HG03558 (cell line): ENCODE results near the gene PUSL1.
A peak's percentile ranks its signal among the peaks of the same experiment; 100 is the strongest.
"Not testable (repeated sequence)": the region's sequence is repeated elsewhere in the genome, so short reads cannot be mapped to it uniquely, and the experiment has no call there.

Source experiments
- ATAC-seq: cut with Tn5 transposase; IDR thresholded peaks from one replicate; pipeline ENCODE4 v1.9.1; 2021; ENCODE audit warnings: moderate number of reproducible peaks; ENCODE audit not compliant: unreplicated experiment; ENCODE audit errors: extremely low read depth

PUSL1 gene

GRCh38 chr1:1307261-1307922 is 1.0 kb upstream of the PUSL1 start:
- ATAC-seq: peak; percentile 3

- no peak for ATAC-seq
Observed at GRCh38 chr1:1308756-1309250, 406 bp downstream of the PUSL1 start.

- ATAC-seq: no peak
Observed at GRCh38 chr1:1309251-1310108, 1.1 kb downstream of the PUSL1 start.

- ATAC-seq: no peak
Observed at GRCh38 chr1:1310109-1310385, 1.6 kb downstream of the PUSL1 start.

- ATAC-seq: no peak
Observed at GRCh38 chr1:1310476-1311053, 2.2 kb downstream of the PUSL1 start.

- no peak for ATAC-seq
Observed at GRCh38 chr1:1311107-1312104, 3.0 kb downstream of the PUSL1 start.

GRCh38 chr1:1312450-1313314 is 4.3 kb downstream of the PUSL1 start:
- ATAC-seq: no peak

- no peak for ATAC-seq
Observed at GRCh38 chr1:1313500-1314236, 5.3 kb downstream of the PUSL1 start.

- ATAC-seq: no peak
Observed at GRCh38 chr1:1314237-1314586, 5.8 kb downstream of the PUSL1 start.

- no peak for ATAC-seq
Observed at GRCh38 chr1:1314678-1315335, 6.4 kb downstream of the PUSL1 start.

GRCh38 chr1:1315435-1315954 is 7.1 kb downstream of the PUSL1 start:
- ATAC-seq: no peak

- not testable (repeated sequence) for ATAC-seq
Observed at GRCh38 chr1:1316199-1316598, 7.8 kb downstream of the PUSL1 start.

- ATAC-seq: no peak
Observed at GRCh38 chr1:1317420-1317819, 9.0 kb downstream of the PUSL1 start.

GRCh38 chr1:1318131-1318652 is 9.8 kb downstream of the PUSL1 start:
- no peak for ATAC-seq

- ATAC-seq: no peak
Observed at GRCh38 chr1:1318777-1319645, 10.6 kb downstream of the PUSL1 start.

GRCh38 chr1:1319646-1319941 is 11.2 kb downstream of the PUSL1 start:
- ATAC-seq: no peak
